Measurements from ENCODE around the gene FFAR2. TPM values are rescaled to one million over a fixed set of nuclear protein-coding genes. Genes with fewer than 3 reads are reported as not detected.
A peak's percentile ranks its signal among the peaks of the same experiment; 100 is the strongest.

The FFAR2 gene
- 0.22 TPM for total RNA-seq
- polyA plus RNA-seq (ENCODE audit: insufficient read depth, low read depth, low replicate concordance) = not detected
- long read RNA-seq, donor 1 = 0 reads
- long read RNA-seq, donor 2 = 0 reads
- long read RNA-seq, donor 3, partial matches to known transcripts = 0 of 1 reads
- long read RNA-seq, donor 3, other reads (novel, unspliced or antisense) = 0 of 1 reads
- long read RNA-seq, donor 4, partial matches to known transcripts = 0 of 1 reads
- long read RNA-seq, donor 4, other reads (novel, unspliced or antisense) = 0 of 1 reads
- long read RNA-seq, donor 5 = 0 reads
- long read RNA-seq, donor 6 = 0 reads
- long read RNA-seq, donor 7, partial matches to known transcripts = 0 of 1 reads
- long read RNA-seq, donor 7, other reads (novel, unspliced or antisense) = 1 of 1 reads
- long read RNA-seq, donor 8 = 0 reads
- long read RNA-seq, donor 9 = 0 reads
- long read RNA-seq, donor 10 = 0 reads

GRCh38 chr19:35447606-35448469 lies at the start of gene FFAR2:
Gene FFAR2, plus strand, starts transcription at chr19:35448257. Its CDS starts 1,458 bp downstream, at chr19:35449715.
- FAIRE-seq (no peak), DNase-seq (no peak)
- intact Hi-C loops (cut with DNase I) = no loop called here
- Histone ChIP-seq H3K9ac (ENCODE audit: low read length in 3 of 3) (no peak within 1 kb of the TSS), H3K36me3 (ENCODE audit: control insufficient read depth in 2 of 3, insufficient read depth in 3 of 3, low read length in 3 of 3) (no peaks in the 10 kb centered on the region), H3K27me3 (ENCODE audit: control insufficient read depth, insufficient read depth, low read length) (no peaks in the 10 kb centered on the region), H3K4me1 (ENCODE audit: control insufficient read depth in 2 of 3, insufficient read depth in 2 of 3, low read depth in 1 of 3, low read length in 3 of 3) (peaks cover 0 to 7% (median 0%) of the 10 kb centered on the region in 3 donors), H3K9me3 (ENCODE audit: control insufficient read depth in 2 of 3, insufficient read depth in 1 of 3, low read length in 3 of 3) (no peaks in the 10 kb centered on the region), H3K27ac (ENCODE audit: low read depth in 2 of 2, low read length in 2 of 2) (no peak within 1 kb of the TSS), H3K4me3 (ENCODE audit: low read length in 3 of 3) (no peak within 1 kb of the TSS)
- TF ChIP-seq CTCF (IDR thresholded peaks at IDR 0.05; ENCODE audit: borderline replicate concordance, extremely low read depth, insufficient read depth) = no peak

GRCh38 chr19:35398570-35398969 lies 49.5 kb upstream of the FFAR2 start:
- no peak for FAIRE-seq

GRCh38 chr19:35399231-35399630 lies 48.8 kb upstream of the FFAR2 start:
- Histone ChIP-seq H3K27ac (ENCODE audit: low read depth in 2 of 2, low read length in 2 of 2) (no peak overlapping the region), H3K36me3 (ENCODE audit: control insufficient read depth in 2 of 3, insufficient read depth in 3 of 3, low read length in 3 of 3) (no peaks in the 10 kb centered on the region), H3K4me1 (ENCODE audit: control insufficient read depth in 2 of 3, insufficient read depth in 2 of 3, low read depth in 1 of 3, low read length in 3 of 3) (no peaks in the 10 kb centered on the region), H3K9ac (ENCODE audit: low read length in 3 of 3) (no peak overlapping the region), H3K27me3 (ENCODE audit: control insufficient read depth, insufficient read depth, low read length) (no peaks in the 10 kb centered on the region), H3K4me3 (ENCODE audit: low read length in 3 of 3) (no peak overlapping the region), H3K9me3 (ENCODE audit: control insufficient read depth in 2 of 3, insufficient read depth in 1 of 3, low read length in 3 of 3) (no peaks in the 10 kb centered on the region)
- no peak for TF ChIP-seq CTCF (IDR thresholded peaks at IDR 0.05; ENCODE audit: borderline replicate concordance, extremely low read depth, insufficient read depth)
- DNase-seq (no peak), FAIRE-seq (no peak)
- intact Hi-C loops (cut with DNase I) = no loop called here

More at GRCh38 chr19:35398570-35398969, 49.5 kb upstream of the FFAR2 start:
- intact Hi-C loops (cut with DNase I) = no loop called here
- Histone ChIP-seq H3K36me3 (ENCODE audit: control insufficient read depth in 2 of 3, insufficient read depth in 3 of 3, low read length in 3 of 3) (no peaks in the 10 kb centered on the region), H3K9me3 (ENCODE audit: control insufficient read depth in 2 of 3, insufficient read depth in 1 of 3, low read length in 3 of 3) (no peaks in the 10 kb centered on the region), H3K4me3 (ENCODE audit: low read length in 3 of 3) (no peak overlapping the region), H3K4me1 (ENCODE audit: control insufficient read depth in 2 of 3, insufficient read depth in 2 of 3, low read depth in 1 of 3, low read length in 3 of 3) (no peaks in the 10 kb centered on the region), H3K27ac (ENCODE audit: low read depth in 2 of 2, low read length in 2 of 2) (no peak overlapping the region), H3K27me3 (ENCODE audit: control insufficient read depth, insufficient read depth, low read length) (no peaks in the 10 kb centered on the region), H3K9ac (ENCODE audit: low read length in 3 of 3) (no peak overlapping the region)
- no peak for TF ChIP-seq CTCF (IDR thresholded peaks at IDR 0.05; ENCODE audit: borderline replicate concordance, extremely low read depth, insufficient read depth)
- DNase-seq = peak in 1 of 5 donors; percentile 71
